HepG2 (cell line): ENCODE measurements around the gene EFNA2. TPM values are rescaled to one million over a fixed set of nuclear protein-coding genes. Genes with fewer than 3 reads are reported as not detected.

ENCODE experiments used
- ADNP ChIP-seq: sonication (generic); formaldehyde crosslinking; IDR thresholded peaks from 2 replicates; pipeline ENCODE4 v1.4.0; 2020; ENCODE audit warnings: missing genetic modification reagents
- CBX2 ChIP-seq, 2 experiments: fragments of 200-600 bp in 1 of 2; sonication (generic); formaldehyde crosslinking in 1 of 2; IDR thresholded peaks; 2 replicates each; pipeline versions ENCODE4 v1.7.0 to v1.8.1; 2018 to 2022; ENCODE audit warnings: low read depth in 2 of 2, low read length in 1 of 2, mild to moderate bottlenecking in 1 of 2, missing genetic modification reagents in 1 of 2
- CREB3 ChIP-seq: sonication (generic); formaldehyde crosslinking; IDR thresholded peaks from 2 replicates; pipeline ENCODE4 v1.5.0; 2020; ENCODE audit warnings: missing genetic modification reagents
- EHMT2 ChIP-seq: fragments of 200-600 bp; sonication (generic); IDR thresholded peaks from 2 replicates; pipeline ENCODE4 v1.7.0; 2017; ENCODE audit warnings: antibody characterized with exemption, low read depth, low read length, borderline replicate concordance
- HES4 ChIP-seq: sonication (generic); formaldehyde crosslinking; IDR thresholded peaks from 2 replicates; pipeline ENCODE4 v1.9.0; 2021; ENCODE audit warnings: mild to moderate bottlenecking, missing genetic modification reagents, borderline replicate concordance
- KAT7 ChIP-seq: IDR thresholded peaks from 2 replicates; pipeline ENCODE4 v1.6.1; 2018; ENCODE audit warnings: borderline replicate concordance, missing compliant biosample characterization
- KDM6A ChIP-seq: IDR thresholded peaks from 2 replicates; pipeline ENCODE4 v1.6.1; 2016; ENCODE audit warnings: low read depth
- PBX3 ChIP-seq: sonication (generic); formaldehyde crosslinking; IDR thresholded peaks from 2 replicates; pipeline ENCODE4 v1.8.1; 2023; ENCODE audit warnings: missing genetic modification reagents, inconsistent platforms, borderline replicate concordance
- SMAD3 ChIP-seq: sonication (generic); formaldehyde crosslinking; IDR thresholded peaks from 2 replicates; pipeline ENCODE4 v1.4.0; 2020; ENCODE audit warnings: missing genetic modification reagents
- TEAD3 ChIP-seq: optimal IDR thresholded peaks from 2 replicates; pipeline ENCODE3; 2016; ENCODE audit warnings: borderline replicate concordance
- ZBTB25 ChIP-seq: IDR thresholded peaks from 2 replicates; pipeline ENCODE4 v1.6.1; 2018; ENCODE audit warnings: missing genetic modification reagents
- ZNF24 ChIP-seq: fragments of 450-650 bp; IDR thresholded peaks from 2 replicates; pipeline ENCODE4 v1.6.1; 2017; ENCODE audit warnings: antibody characterized with exemption, mild to moderate bottlenecking
- ZNF256 ChIP-seq: sonication (generic); formaldehyde crosslinking; conservative IDR thresholded peaks from 2 replicates; pipeline ENCODE4 v1.4.0; 2020; ENCODE audit warnings: missing genetic modification reagents
- ZNF432 ChIP-seq: sonication (generic); formaldehyde crosslinking; IDR thresholded peaks from 2 replicates; pipeline ENCODE4 v1.5.0; 2020; ENCODE audit warnings: missing genetic modification reagents, mild to moderate bottlenecking, borderline replicate concordance
- ZNF672 ChIP-seq: sonication (generic); formaldehyde crosslinking; IDR thresholded peaks from 2 replicates; pipeline ENCODE4 v1.8.1; 2022; ENCODE audit warnings: missing genetic modification reagents
- ZNF691 ChIP-seq: sonication (generic); formaldehyde crosslinking; IDR thresholded peaks from 2 replicates; pipeline ENCODE4 v1.4.0; 2020; ENCODE audit warnings: missing genetic modification reagents, low read depth, mild to moderate bottlenecking, borderline replicate concordance
- ZNF710 ChIP-seq: sonication (generic); formaldehyde crosslinking; IDR thresholded peaks from 2 replicates; pipeline ENCODE4 v1.5.0; 2020; ENCODE audit warnings: mild to moderate bottlenecking, missing genetic modification reagents, borderline replicate concordance
- ZSCAN5A ChIP-seq: sonication (generic); formaldehyde crosslinking; IDR thresholded peaks from 2 replicates; pipeline ENCODE4 v1.8.0; 2022; ENCODE audit warnings: mild to moderate bottlenecking, missing genetic modification reagents, borderline replicate concordance
- polyA plus RNA-seq, 8 experiments: library from polyadenylated mRNA; depleted of rRNA in 3 of 8; stranded (reverse) in 7 of 8; unstranded in 1 of 8; fragments of >200 nt; fragmentation: Illumina TruSeq in 4 of 8; extraction: Trizol in 4 of 8; gene quantifications; 2 replicates each; pipeline versions ENCODE4 v1.2.1 to v1.2.3, GENCODE V29; 2011 to 2016; ENCODE audit warnings: low read depth in 4 of 8, missing spikeins in 1 of 8, mixed read lengths in 1 of 8; ENCODE audit not compliant: insufficient read depth in 1 of 8
- total RNA-seq, 5 experiments: library from RNA; depleted of rRNA; stranded (reverse); fragments of >200 nt; fragmentation: Illumina TruSeq; extraction: Trizol; gene quantifications; 2 replicates each; pipeline ENCODE4 v1.2.3, GENCODE V29; 2016; ENCODE audit warnings: low read depth in 1 of 5
- TF ChIP-seq, protein P1 (sequence below): sonication (generic); formaldehyde crosslinking; conservative IDR thresholded peaks from 2 replicates; pipeline ENCODE4 v1.4.0; 2020; ENCODE audit warnings: missing genetic modification reagents

The EFNA2 gene
- total and polyA plus RNA-seq, 2 of the 13 experiments (the other 11 are each of a cell fraction or from before 2014, with no cell fraction given) = 6.0 to 9.9 TPM

GRCh38 chr19:1304197-1304924 is 18.7 kb downstream of the EFNA2 start (continued):
- TF ChIP-seq ZNF710 (CRISPR knock-in tag) (peak; percentile 41; the same call in 1 of the 2 replicates), EHMT2 (no peak), ZSCAN5A (CRISPR knock-in tag) (no peak), ZNF24 (no peak), ZNF432 (CRISPR knock-in tag) (no peak), KAT7 (no peak), CBX2 (IDR thresholded peaks at IDR 0.05; ENCODE audit: low read depth, low read length) (no peak), CBX2 (CRISPR knock-in tag; IDR thresholded peaks at IDR 0.05; ENCODE audit: low read depth) (no peak), ZNF691 (peak; percentile 71; the same call in 1 of the 2 replicates), PBX3 (no peak), TEAD3 (peak; percentile 43), ADNP (CRISPR knock-in tag) (no peak), ZBTB25 (CRISPR knock-in tag) (no peak), SMAD3 (CRISPR knock-in tag) (no peak), ZNF672 (no peak), CREB3 (CRISPR knock-in tag) (no peak), ZNF256 (no peak), HES4 (no peak; the same call in 1 of the 2 replicates), KDM6A (CRISPR knock-in tag) (0 out of 2 replicates have a peak, but pooled peaks have one; percentile 19)
- TF ChIP-seq, protein P1, sequence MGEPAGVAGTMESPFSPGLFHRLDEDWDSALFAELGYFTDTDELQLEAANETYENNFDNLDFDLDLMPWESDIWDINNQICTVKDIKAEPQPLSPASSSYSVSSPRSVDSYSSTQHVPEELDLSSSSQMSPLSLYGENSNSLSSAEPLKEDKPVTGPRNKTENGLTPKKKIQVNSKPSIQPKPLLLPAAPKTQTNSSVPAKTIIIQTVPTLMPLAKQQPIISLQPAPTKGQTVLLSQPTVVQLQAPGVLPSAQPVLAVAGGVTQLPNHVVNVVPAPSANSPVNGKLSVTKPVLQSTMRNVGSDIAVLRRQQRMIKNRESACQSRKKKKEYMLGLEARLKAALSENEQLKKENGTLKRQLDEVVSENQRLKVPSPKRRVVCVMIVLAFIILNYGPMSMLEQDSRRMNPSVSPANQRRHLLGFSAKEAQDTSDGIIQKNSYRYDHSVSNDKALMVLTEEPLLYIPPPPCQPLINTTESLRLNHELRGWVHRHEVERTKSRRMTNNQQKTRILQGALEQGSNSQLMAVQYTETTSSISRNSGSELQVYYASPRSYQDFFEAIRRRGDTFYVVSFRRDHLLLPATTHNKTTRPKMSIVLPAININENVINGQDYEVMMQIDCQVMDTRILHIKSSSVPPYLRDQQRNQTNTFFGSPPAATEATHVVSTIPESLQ (CRISPR knock-in tag) = no peak
